Testis (tissue), 2 donors: ENCODE data around the gene RUBCN.

Source experiments
- CTCF ChIP-seq, 3 experiments: fragments of 450-650 bp in 2 of 3; fragments of 200-600 bp in 1 of 3; sonication (generic) in 1 of 3; IDR thresholded peaks; one replicate each; pipeline ENCODE4 v1.5.1; 2016 to 2019; ENCODE audit warnings: antibody characterized with exemption in 3 of 3, mild to moderate bottlenecking in 2 of 3, moderate library complexity in 1 of 3
- POLR2A ChIP-seq: fragments of 450-650 bp; IDR thresholded peaks from one replicate; pipeline ENCODE4 v1.6.1; 2017; ENCODE audit warnings: antibody characterized with exemption, mild to moderate bottlenecking, moderate library complexity

DNA sequence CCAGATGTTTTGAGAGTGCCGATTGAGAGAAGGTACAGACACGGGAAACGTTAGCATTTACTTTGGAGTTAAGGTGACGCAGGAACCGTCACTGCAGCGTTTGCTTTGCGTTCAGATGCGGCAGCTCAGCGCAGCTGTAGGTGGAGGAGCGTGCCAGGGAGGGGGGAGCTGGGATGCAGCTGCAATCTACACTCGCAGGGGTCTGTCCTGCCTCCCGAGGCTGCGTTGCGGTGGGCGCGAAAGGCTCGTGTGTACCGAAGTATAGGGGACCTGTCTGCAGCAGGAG lies 12.6 kb upstream of the RUBCN start:
- TF ChIP-seq CTCF (IDR thresholded peaks at IDR 0.05): no peak
- no peak for TF ChIP-seq POLR2A
